OCI-LY7 (cell line): ENCODE data around the gene UBE2J1.

Experiments used
- CTCF ChIP-seq: fragments of 200-600 bp; sonication (generic); conservative IDR thresholded peaks from 2 replicates; pipeline ENCODE4 v1.5.1; 2014; ENCODE audit warnings: mild to moderate bottlenecking, antibody characterized with exemption, low read length, moderate library complexity, mixed read lengths
- EZH2phosphoT487 ChIP-seq: fragments of 200-600 bp; sonication (generic); IDR thresholded peaks from 2 replicates; pipeline ENCODE4 v1.6.1; 2018; ENCODE audit warnings: low read depth, borderline replicate concordance, mild to moderate bottlenecking, mixed run types, antibody characterized with exemption, low read length, moderate library complexity, mixed read lengths

GRCh38 chr6:89348372-89348771, 4.2 kb downstream of the UBE2J1 start:
- TF ChIP-seq CTCF (no peak), EZH2phosphoT487 (no peak)
